ENCODE data around the gene KCTD5.
A peak's percentile ranks its signal among the peaks of the same experiment; 100 is the strongest.
"Not testable (repeated sequence)": the region's sequence is repeated elsewhere in the genome, so short reads cannot be mapped to it uniquely, and the experiment has no call there.

The KCTD5 gene

GRCh38 chr16:2673066-2673999 is 9.0 kb upstream of the KCTD5 start:
- DNase-seq: peak; percentile 93

- DNase-seq: no peak
These were observed 7.3 kb upstream of the KCTD5 start for GRCh38 chr16:2675021-2675420.

- no peak for DNase-seq
These were observed 6.6 kb upstream of the KCTD5 start for GRCh38 chr16:2675714-2676113.

- not testable (repeated sequence) for DNase-seq
These were observed 5.4 kb upstream of the KCTD5 start for GRCh38 chr16:2676937-2677336.

GRCh38 chr16:2678206-2678965 is 3.9 kb upstream of the KCTD5 start:
- not testable (repeated sequence) for DNase-seq

- DNase-seq: not testable (repeated sequence)
These were observed 2.4 kb upstream of the KCTD5 start for GRCh38 chr16:2679902-2680301.

- DNase-seq: not testable (repeated sequence)
These were observed 2.0 kb upstream of the KCTD5 start for GRCh38 chr16:2680360-2680759.

- DNase-seq: not testable (repeated sequence)
These were observed 718 bp downstream of the KCTD5 start for GRCh38 chr16:2683041-2683440.

- not testable (repeated sequence) for DNase-seq
These were observed 3.8 kb downstream of the KCTD5 start for GRCh38 chr16:2686075-2686474.

- DNase-seq: no peak
These were observed 4.7 kb downstream of the KCTD5 start for GRCh38 chr16:2686912-2687507.

- no peak for DNase-seq
These were observed 5.4 kb downstream of the KCTD5 start for GRCh38 chr16:2687531-2688308.

GRCh38 chr16:2689422-2689821 is 7.1 kb downstream of the KCTD5 start:
- not testable (repeated sequence) for DNase-seq

GRCh38 chr16:2689968-2690801 is 7.9 kb downstream of the KCTD5 start:
- no peak for DNase-seq

GRCh38 chr16:2690852-2691251 is 8.5 kb downstream of the KCTD5 start:
- DNase-seq: no peak

- no peak for DNase-seq
These were observed 9.3 kb downstream of the KCTD5 start for GRCh38 chr16:2691491-2692248.

GRCh38 chr16:2692251-2692947 is 10.1 kb downstream of the KCTD5 start:
- no peak for DNase-seq

GRCh38 chr16:2692948-2693651 is 10.8 kb downstream of the KCTD5 start:
- DNase-seq: no peak

GRCh38 chr16:2696601-2697250 is 14.4 kb downstream of the KCTD5 start:
- DNase-seq: not testable (repeated sequence)

- DNase-seq: no peak
These were observed 15.2 kb downstream of the KCTD5 start for GRCh38 chr16:2697401-2697948.

All from activated gamma-delta T cell treated with Interleukin-2 at 50 U/mL for 16 hours (primary cell).